SK-N-MC (cell line): Measurements from ENCODE around the gene MAP4K4.

Experiments used
- EZH2 ChIP-seq: fragments of 200-600 bp; sonication (generic); IDR thresholded peaks from one replicate; pipeline ENCODE4 v1.6.1; 2017; ENCODE audit warnings: antibody characterized with exemption
- FOXP2 ChIP-seq: optimal IDR thresholded peaks from 2 replicates; pipeline ENCODE3; 2011; ENCODE audit warnings: mild to moderate bottlenecking, moderate library complexity; ENCODE audit not compliant: insufficient read depth; ENCODE audit errors: extremely low read length, control extremely low read depth
- POLR2AphosphoS5 ChIP-seq: IDR thresholded peaks from 2 replicates; pipeline ENCODE4 v1.6.1; 2012; ENCODE audit warnings: mild to moderate bottlenecking, low read depth, low read length, borderline replicate concordance

GRCh38 chr2:101773137-101773536, 75.6 kb downstream of the MAP4K4 start:
- TF ChIP-seq POLR2AphosphoS5 (no peak), EZH2 (no peak), FOXP2 (no peak)
